ENCODE data around the gene EFHD2. TPM values are rescaled to one million over a fixed set of nuclear protein-coding genes. Genes with fewer than 3 reads are reported as not detected.
"Not testable (repeated sequence)": the region's sequence is repeated elsewhere in the genome, so short reads cannot be mapped to it uniquely, and the experiment has no call there.

Gene EFHD2
- total RNA-seq, 3 donors from 2014 or later (not counting 1 experiment from before 2014, with no cell fraction given) = 804 to 952 (median 855) TPM

GRCh38 chr1:15459771-15460707 is 50.4 kb downstream of the EFHD2 start:
- Mint-ChIP-seq H3K36me3 (no peaks in the 10 kb centered on the region), H3K9me3 (no peaks in the 10 kb centered on the region), H3K27ac (no peak overlapping the region), H3K4me3 (no peak overlapping the region), H3K4me1 (no peaks in the 10 kb centered on the region), H3K27me3 (ENCODE audit: low read depth in 2 of 2) (peaks cover 0 to 4% of the 10 kb centered on the region in 2 donors)
- intact Hi-C loops (cut with micrococcal nuclease) = no loop called here
- Histone ChIP-seq H3K27ac (ENCODE audit: low read length) (no peak overlapping the region), H3K4me3 (ENCODE audit: low read length) (no peak overlapping the region), H3K9me3 (ENCODE audit: control insufficient read depth, insufficient read depth, low read length) (no peaks in the 10 kb centered on the region), H3K4me1 (ENCODE audit: control insufficient read depth, insufficient read depth, low read length) (no peaks in the 10 kb centered on the region), H3K36me3 (ENCODE audit: control insufficient read depth, insufficient read depth, low read length) (no peaks in the 10 kb centered on the region), H3K27me3 (ENCODE audit: control insufficient read depth, insufficient read depth, low read length) (no peaks in the 10 kb centered on the region)
- DNase-seq (no peak), ATAC-seq (no peak)
- no peak for TF ChIP-seq CTCF (IDR thresholded peaks at IDR 0.05)
- WGBS (ENCODE audit: insufficient coverage) = 78% methylated on average over 10 of the region's 10 CpGs

- no peaks in the 10 kb centered on the region for H3K27me3 ChIP-seq (ENCODE audit: control insufficient read depth, insufficient read depth, low read length)
- no peak overlapping the region for H3K27ac ChIP-seq (ENCODE audit: low read length)
- DNase-seq (no peak), ATAC-seq (no peak)
- no peaks in the 10 kb centered on the region for H3K4me1 Mint-ChIP-seq
- H3K9me3 Mint-ChIP-seq = no peaks in the 10 kb centered on the region
- no peak for TF ChIP-seq CTCF (IDR thresholded peaks at IDR 0.05)
- H3K4me1 ChIP-seq (ENCODE audit: control insufficient read depth, insufficient read depth, low read length) = no peaks in the 10 kb centered on the region
- no peak overlapping the region for H3K4me3 ChIP-seq (ENCODE audit: low read length)
- no peaks in the 10 kb centered on the region for H3K36me3 ChIP-seq (ENCODE audit: control insufficient read depth, insufficient read depth, low read length)
- H3K27ac Mint-ChIP-seq = no peak overlapping the region
- H3K27me3 Mint-ChIP-seq (ENCODE audit: low read depth in 2 of 2) = peaks cover 0 to 4% of the 10 kb centered on the region in 2 donors
- H3K9me3 ChIP-seq (ENCODE audit: control insufficient read depth, insufficient read depth, low read length) = no peaks in the 10 kb centered on the region
- no peaks in the 10 kb centered on the region for H3K36me3 Mint-ChIP-seq
- no peak overlapping the region for H3K4me3 Mint-ChIP-seq
- WGBS (ENCODE audit: insufficient coverage) = 82% methylated on average over 9 of the region's 9 CpGs
- intact Hi-C loops (cut with micrococcal nuclease) = no loop called here
Observed at GRCh38 chr1:15460708-15461095, 51.0 kb downstream of the EFHD2 start.

- H3K27ac Mint-ChIP-seq; H3K9me3 ChIP-seq (ENCODE audit: control insufficient read depth, insufficient read depth, low read length); H3K27ac ChIP-seq (ENCODE audit: low read length); ATAC-seq; H3K4me3 Mint-ChIP-seq; intact Hi-C loops (cut with micrococcal nuclease); H3K4me3 ChIP-seq (ENCODE audit: low read length); H3K36me3 Mint-ChIP-seq; H3K36me3 ChIP-seq (ENCODE audit: control insufficient read depth, insufficient read depth, low read length); H3K9me3 Mint-ChIP-seq; H3K4me1 Mint-ChIP-seq; H3K27me3 ChIP-seq (ENCODE audit: control insufficient read depth, insufficient read depth, low read length); DNase-seq; H3K4me1 ChIP-seq (ENCODE audit: control insufficient read depth, insufficient read depth, low read length); H3K27me3 Mint-ChIP-seq (ENCODE audit: low read depth in 2 of 2): not testable (repeated sequence)
- 86% methylated on average over 9 of the region's 15 CpGs for WGBS (ENCODE audit: insufficient coverage)
Observed at GRCh38 chr1:15463064-15463800, 53.5 kb downstream of the EFHD2 start.

- H3K27me3 ChIP-seq (ENCODE audit: control insufficient read depth, insufficient read depth, low read length); H3K27ac ChIP-seq (ENCODE audit: low read length); H3K9me3 ChIP-seq (ENCODE audit: control insufficient read depth, insufficient read depth, low read length); H3K4me3 ChIP-seq (ENCODE audit: low read length); H3K4me1 Mint-ChIP-seq; DNase-seq; H3K4me1 ChIP-seq (ENCODE audit: control insufficient read depth, insufficient read depth, low read length); H3K27me3 Mint-ChIP-seq (ENCODE audit: low read depth in 2 of 2); intact Hi-C loops (cut with micrococcal nuclease); H3K27ac Mint-ChIP-seq; H3K36me3 Mint-ChIP-seq; H3K36me3 ChIP-seq (ENCODE audit: control insufficient read depth, insufficient read depth, low read length); H3K4me3 Mint-ChIP-seq; H3K9me3 Mint-ChIP-seq; ATAC-seq: not testable (repeated sequence)
- 94% methylated on average over 2 of the region's 5 CpGs for WGBS (ENCODE audit: insufficient coverage)
Observed at GRCh38 chr1:15463926-15464322, 54.2 kb downstream of the EFHD2 start.
